ENCODE results near the gene SEMG2.

- TF ChIP-seq JUND (IDR thresholded peaks at IDR 0.05; ENCODE audit: borderline replicate concordance, low read depth, low read length): no peak
- no peak for TF ChIP-seq JUND (tag; IDR thresholded peaks at IDR 0.05; ENCODE audit: borderline replicate concordance, low read depth, low read length)
- TF ChIP-seq CTCF (IDR thresholded peaks at IDR 0.05 in 2 of 3, conservative IDR thresholded peaks at IDR 0.05 in 1 of 3; ENCODE audit: insufficient read depth in 2 of 3, low read depth in 1 of 3, low read length in 3 of 3): no peak
- TF ChIP-seq MAZ (CRISPR knock-in tag; conservative IDR thresholded peaks at IDR 0.05 in 1 of 2, IDR thresholded peaks at IDR 0.05 in 1 of 2): no peak
- TF ChIP-seq TCFL5 (CRISPR knock-in tag; conservative IDR thresholded peaks at IDR 0.05): no peak
Observed at GRCh38 chr20:45209924-45210323, 11.2 kb upstream of the SEMG2 start.
